GM23248 (cell line): ENCODE results near the gene MMS22L. TPM values are rescaled to one million over a fixed set of nuclear protein-coding genes. Genes with fewer than 3 reads are reported as not detected.

ENCODE experiments used
- DNase-seq: peaks from one replicate; pipeline ENCODE4 v3.0.0-alpha.2; 2015
- H2AFZ ChIP-seq: fragments of 200-600 bp; sonication (generic); 2 replicates; pipeline ENCODE4 v1.6.1; 2016; ENCODE audit warnings: antibody characterized with exemption
- H3F3A ChIP-seq: fragments of 200-600 bp; sonication (generic); 2 replicates; pipeline ENCODE4 v1.6.1; 2016; ENCODE audit warnings: mild to moderate bottlenecking, antibody characterized with exemption, mixed run types; ENCODE audit not compliant: insufficient read depth
- H3K27ac ChIP-seq: fragments of 200-600 bp; sonication (generic); 2 replicates; pipeline ENCODE4 v1.5.1; 2016; ENCODE audit warnings: mild to moderate bottlenecking
- H3K27me3 ChIP-seq: fragments of 200-600 bp; sonication (generic); replicated peaks from 2 replicates; pipeline ENCODE4 v1.6.1; 2016; ENCODE audit warnings: mild to moderate bottlenecking; ENCODE audit not compliant: insufficient read depth
- H3K36me3 ChIP-seq: fragments of 200-600 bp; sonication (generic); 2 replicates; pipeline ENCODE4 v1.6.1; 2016; ENCODE audit warnings: low read depth, mild to moderate bottlenecking
- H3K4me1 ChIP-seq: fragments of 200-600 bp; sonication (generic); 2 replicates; pipeline ENCODE4 v1.6.1; 2016; ENCODE audit warnings: mild to moderate bottlenecking; ENCODE audit not compliant: insufficient read depth
- H3K4me2 ChIP-seq: fragments of 200-600 bp; sonication (generic); one replicate; pipeline ENCODE4 v1.6.1; 2016; ENCODE audit warnings: mild to moderate bottlenecking; ENCODE audit not compliant: unreplicated experiment
- H3K4me3 ChIP-seq: fragments of 200-600 bp; sonication (generic); 2 replicates; pipeline ENCODE4 v1.5.1; 2016; ENCODE audit warnings: mild to moderate bottlenecking
- H3K79me2 ChIP-seq: fragments of 200-600 bp; sonication (generic); 2 replicates; pipeline ENCODE4 v1.6.1; 2016; ENCODE audit warnings: mild to moderate bottlenecking; ENCODE audit not compliant: insufficient read depth
- H3K9ac ChIP-seq: fragments of 200-600 bp; sonication (generic); 2 replicates; pipeline ENCODE4 v1.6.1; 2016; ENCODE audit warnings: mild to moderate bottlenecking
- H3K9me2 ChIP-seq: fragments of 200-600 bp; sonication (generic); 2 replicates; pipeline ENCODE4 v1.6.1; 2016; ENCODE audit warnings: mixed run types, mild to moderate bottlenecking, moderate library complexity; ENCODE audit not compliant: insufficient read depth
- H3K9me3 ChIP-seq: fragments of 200-600 bp; sonication (generic); one replicate; pipeline ENCODE4 v1.6.1; 2017; ENCODE audit warnings: low read depth
- H4K20me1 ChIP-seq: fragments of 200-600 bp; sonication (generic); 2 replicates; pipeline ENCODE4 v1.6.0; 2016; ENCODE audit not compliant: insufficient read depth
- EZH2 ChIP-seq: fragments of 200-600 bp; sonication (generic); IDR thresholded peaks from 2 replicates; pipeline ENCODE4 v1.6.1; 2018; ENCODE audit warnings: antibody characterized with exemption, mild to moderate bottlenecking; ENCODE audit not compliant: insufficient read depth, poor library complexity, severe bottlenecking
- EZH2phosphoT487 ChIP-seq: fragments of 200-600 bp; sonication (generic); IDR thresholded peaks from 2 replicates; pipeline ENCODE4 v1.6.1; 2018; ENCODE audit warnings: antibody characterized with exemption, moderate library complexity, mild to moderate bottlenecking, low read depth; ENCODE audit not compliant: insufficient read depth
- WGBS, 2 experiments: methylation state at CpG; one replicate each; pipeline ENCODE4 v1.1.6; 2015 to 2017; ENCODE audit warnings: low lambda C conversion rate in 2 of 2, low coverage in 1 of 2; ENCODE audit errors: missing lambda C conversion rate in 2 of 2; 5-methylcytosine and 5-hydroxymethylcytosine counted together
- in situ Hi-C: fragments of 300-500 bp; cut with MboI; formaldehyde crosslinking; loops from 2 replicates; pipeline ENCODE4 v1.15.0; 2020
- polyA plus RNA-seq: library from polyadenylated mRNA; unstranded; fragments of >200 nt; fragmentation: Nextera tagmentation; extraction: Ambion mirVana; gene quantifications from 2 replicates; pipeline ENCODE4 v1.2.1, GENCODE V29; 2016
- total RNA-seq: library from RNA; depleted of rRNA; stranded (reverse); fragments of >200 nt; shearing (Covaris generic); gene quantifications from 2 replicates; pipeline ENCODE4 v1.2.3, GENCODE V29; 2014

The MMS22L gene
- total and polyA plus RNA-seq, 2 experiments from 2014 or later = 4.1 to 12.9 TPM

DNA sequence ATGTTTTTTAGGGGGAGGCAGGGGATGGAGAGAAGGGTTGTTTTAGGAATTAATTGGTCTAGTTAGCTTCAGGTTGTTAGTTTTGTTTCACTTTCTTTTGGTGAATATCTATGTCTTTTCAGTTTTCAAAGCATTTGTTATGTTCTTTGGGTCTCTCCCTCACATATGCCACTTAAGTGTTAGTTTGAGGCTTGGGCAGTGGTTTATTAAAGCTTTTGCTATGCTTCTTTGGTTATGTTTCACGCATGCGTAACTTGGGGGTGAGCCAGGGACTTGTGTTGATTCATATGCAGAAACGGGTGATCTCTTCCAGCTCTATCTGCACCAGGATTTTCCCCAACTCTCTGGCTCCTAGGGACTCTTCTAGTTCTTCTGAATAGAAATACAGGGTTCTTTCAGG, 11.4 kb upstream of the MMS22L start:
- 7 to 14% methylated on average over 3 of the region's 3 CpGs for WGBS, 2 experiments
- no peak overlapping the region for H3K9ac ChIP-seq
- H3K9me2 ChIP-seq = no peaks in the 10 kb centered on the region
- H3K79me2 ChIP-seq = no peaks in the 10 kb centered on the region
- H3K27me3 ChIP-seq = no peaks in the 10 kb centered on the region
- H4K20me1 ChIP-seq = no peaks in the 10 kb centered on the region
- peak overlapping the region; percentile 47 for H2AFZ ChIP-seq
- no peak overlapping the region for H3K27ac ChIP-seq
- peak; percentile 84 for DNase-seq
- H3K4me3 ChIP-seq = peak overlapping the region; percentile 40; the same call in 1 of the 2 replicates
- in situ Hi-C loops = no loop called here
- peak overlapping the region; percentile 54 for H3K4me2 ChIP-seq
- H3K9me3 ChIP-seq = no peaks in the 10 kb centered on the region
- TF ChIP-seq EZH2phosphoT487 (no peak), EZH2 (no peak)
- H3F3A ChIP-seq = no peaks in the 10 kb centered on the region; the same call in 1 of the 2 replicates
- H3K4me1 ChIP-seq = peaks cover 22% of the 10 kb centered on the region
- no peaks in the 10 kb centered on the region for H3K36me3 ChIP-seq

DNA sequence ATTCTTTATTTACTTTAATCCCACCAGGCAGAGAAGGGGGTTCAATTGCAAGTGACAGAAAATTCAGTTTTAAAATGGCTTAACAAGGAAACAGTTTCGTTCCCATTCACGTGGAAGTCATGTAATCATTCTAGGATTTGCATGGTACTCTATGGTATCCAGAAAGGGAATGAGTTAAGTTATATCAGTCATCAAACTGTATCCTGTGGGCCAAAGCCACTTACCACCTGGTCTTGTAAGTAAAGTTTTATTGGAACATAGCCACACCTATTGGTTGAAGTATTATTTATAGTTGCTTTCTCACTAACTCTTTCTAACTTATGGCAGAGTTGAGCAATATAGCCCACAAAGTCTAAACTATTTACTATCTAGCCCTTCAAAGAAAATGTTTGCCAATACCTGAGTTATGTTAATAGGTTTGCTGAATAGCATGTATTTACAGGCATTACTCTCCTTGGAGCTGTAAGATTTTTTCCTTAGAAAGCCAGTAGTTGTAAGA, 10.2 kb upstream of the MMS22L start:
- H3K4me3 ChIP-seq = no peak overlapping the region
- TF ChIP-seq EZH2 = no peak
- no peak for TF ChIP-seq EZH2phosphoT487
- no peaks in the 10 kb centered on the region for H3K9me2 ChIP-seq
- H3F3A ChIP-seq = no peaks in the 10 kb centered on the region; the same call in 1 of the 2 replicates
- no peaks in the 10 kb centered on the region for H3K36me3 ChIP-seq
- in situ Hi-C loops = no loop called here
- no peaks in the 10 kb centered on the region for H4K20me1 ChIP-seq
- H3K9me3 ChIP-seq = no peaks in the 10 kb centered on the region
- H3K79me2 ChIP-seq = no peaks in the 10 kb centered on the region
- 93 to 98% methylated on average over 2 of the region's 2 CpGs for WGBS, 2 experiments
- no peak overlapping the region for H3K27ac ChIP-seq
- H3K4me1 ChIP-seq = peaks cover 22% of the 10 kb centered on the region
- H3K9ac ChIP-seq = no peak overlapping the region
- no peak overlapping the region for H3K4me2 ChIP-seq
- no peaks in the 10 kb centered on the region for H3K27me3 ChIP-seq
- no peak for DNase-seq
- H2AFZ ChIP-seq = no peak overlapping the region

DNA sequence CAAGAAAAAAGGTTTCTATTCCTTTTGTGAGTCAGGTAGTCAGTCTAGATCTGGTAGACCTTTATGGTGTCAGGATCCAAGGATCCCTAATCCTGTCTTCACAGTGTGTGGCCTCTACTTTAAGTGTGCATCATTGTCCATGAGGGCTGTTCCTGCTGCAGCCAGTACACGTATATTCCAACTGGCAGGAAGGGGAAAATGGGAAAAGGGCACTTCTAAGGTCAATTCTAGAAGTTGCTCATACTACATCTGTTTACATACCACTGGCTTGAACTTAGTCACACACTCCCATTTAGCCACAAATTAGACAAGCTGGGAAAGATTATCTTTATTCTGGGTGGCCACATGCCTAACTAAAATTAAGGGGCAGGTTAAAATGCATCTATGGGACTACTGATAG, 9.7 kb upstream of the MMS22L start:
- Histone ChIP-seq H3K9ac (no peak overlapping the region), H2AFZ (no peak overlapping the region), H3K27me3 (no peaks in the 10 kb centered on the region), H3K79me2 (no peaks in the 10 kb centered on the region), H3K4me1 (peaks cover 22% of the 10 kb centered on the region), H3K9me2 (no peaks in the 10 kb centered on the region), H3K9me3 (no peaks in the 10 kb centered on the region), H4K20me1 (no peaks in the 10 kb centered on the region), H3K4me3 (no peak overlapping the region), H3K4me2 (no peak overlapping the region), H3F3A (no peaks in the 10 kb centered on the region; the same call in 1 of the 2 replicates), H3K36me3 (no peaks in the 10 kb centered on the region), H3K27ac (no peak overlapping the region)
- peak; percentile 40 for DNase-seq
- in situ Hi-C loops = no loop called here
- WGBS, 2 experiments = 4 to 17% methylated on average over 1 of the region's 1 CpG
- TF ChIP-seq EZH2 = no peak
- TF ChIP-seq EZH2phosphoT487 = no peak

DNA sequence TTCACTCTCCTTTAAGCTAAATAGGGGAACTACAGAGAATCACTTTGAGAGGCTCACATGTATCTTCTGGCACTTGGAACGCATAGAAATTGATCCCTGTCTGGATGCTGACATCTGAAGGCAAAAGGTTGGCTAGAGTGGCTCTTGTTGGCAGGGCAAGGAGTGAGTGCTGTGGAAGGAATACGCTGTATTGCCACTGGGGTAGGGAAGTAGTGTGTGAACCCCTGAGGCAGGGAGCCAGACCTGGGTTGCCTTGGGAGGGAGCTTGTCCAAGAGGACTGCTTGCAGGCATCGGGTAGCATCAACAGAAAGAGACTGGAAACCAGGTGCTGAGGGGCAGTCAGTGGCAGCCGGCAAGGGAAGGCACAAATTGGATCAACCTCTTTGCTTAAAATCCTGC, 8.9 kb upstream of the MMS22L start:
- Histone ChIP-seq H3K4me2 (no peak overlapping the region), H3K9ac (no peak overlapping the region), H3K9me2 (0 out of 2 replicates have a peak, but pooled peaks cover 2% of the 10 kb centered on the region), H3K79me2 (no peaks in the 10 kb centered on the region), H3K9me3 (no peaks in the 10 kb centered on the region), H3F3A (no peaks in the 10 kb centered on the region; the same call in 1 of the 2 replicates), H3K4me1 (peaks cover 22% of the 10 kb centered on the region), H2AFZ (no peak overlapping the region), H4K20me1 (no peaks in the 10 kb centered on the region), H3K27me3 (no peaks in the 10 kb centered on the region), H3K4me3 (no peak overlapping the region), H3K36me3 (no peaks in the 10 kb centered on the region), H3K27ac (no peak overlapping the region)
- in situ Hi-C loops = no loop called here
- DNase-seq = no peak
- no peak for TF ChIP-seq EZH2
- TF ChIP-seq EZH2phosphoT487 = no peak
- 78 to 88% methylated on average over 4 of the region's 4 CpGs for WGBS, 2 experiments

DNA sequence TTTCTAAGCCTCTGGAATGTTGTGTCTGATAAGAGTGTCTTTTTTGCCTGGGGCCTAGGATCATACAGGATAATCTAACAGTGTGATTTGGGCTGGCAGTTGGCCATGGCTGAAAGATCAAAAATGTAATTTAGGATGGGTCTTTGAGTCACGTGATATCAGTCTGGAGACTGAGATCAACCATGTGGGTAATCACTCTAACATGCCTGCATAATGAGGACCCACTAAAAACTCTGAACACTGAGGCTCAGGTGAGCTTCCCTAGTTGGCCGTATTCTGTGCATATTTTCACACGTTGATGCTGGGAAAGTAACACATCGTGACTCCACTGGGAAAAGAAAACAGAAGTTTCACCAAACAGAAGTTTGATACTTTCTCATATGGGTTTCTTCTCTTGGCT, 6.3 kb upstream of the MMS22L start:
- Histone ChIP-seq H4K20me1 (no peaks in the 10 kb centered on the region), H3K27ac (no peak overlapping the region), H2AFZ (no peak overlapping the region), H3K36me3 (no peaks in the 10 kb centered on the region), H3K4me1 (peaks cover 16% of the 10 kb centered on the region), H3K4me3 (no peak overlapping the region), H3K9me2 (0 out of 2 replicates have a peak, but pooled peaks cover 2% of the 10 kb centered on the region), H3F3A (no peaks in the 10 kb centered on the region; the same call in 1 of the 2 replicates), H3K27me3 (no peaks in the 10 kb centered on the region), H3K79me2 (no peaks in the 10 kb centered on the region), H3K9me3 (no peaks in the 10 kb centered on the region), H3K4me2 (no peak overlapping the region), H3K9ac (no peak overlapping the region)
- TF ChIP-seq EZH2 (no peak), EZH2phosphoT487 (no peak)
- in situ Hi-C loops = no loop called here
- DNase-seq = no peak
- WGBS, 2 experiments = 60 to 72% methylated on average over 4 of the region's 4 CpGs
